Heart left ventricle (tissue), 13 donors: ENCODE results near the gene SCN8A.

Experiments used
- CTCF ChIP-seq, 12 donors: fragments of 200-600 bp; sonication (generic) in 4 of 12; IDR thresholded peaks; one replicate each; pipeline versions ENCODE4 v1.5.0 to v1.8.0; 2018 to 2022; ENCODE audit warnings: antibody characterized with exemption in 12 of 12, mild to moderate bottlenecking in 5 of 12
- POLR2A ChIP-seq, 2 donors: fragments of 450-650 bp; IDR thresholded peaks; one replicate each; pipeline ENCODE4 v1.6.1; 2017; ENCODE audit warnings: antibody characterized with exemption in 2 of 2, mild to moderate bottlenecking in 2 of 2, moderate library complexity in 2 of 2
- donor health status: ischemic (EF 13 %, LVEDD 7.1; RV severe dilation, severe dysfunction).
- donor health status: DM: no; HTN: yes; CAD: no.
- donor health status: DM: no; HTN: no; CAD: no.
- donor health status: ischemic (EF 25% LVEDD 6.9; RV normal size, moderate dysfunction).
- donor health status: ischemic (EF 25% LVEDD 5.7; RV mildly dilated, moderate dysfunction).
- donor health status: ischemic (EF 35%, LVEDD 5.7; RV mildly dilated, moderate dysfunction).
- donor health status: nonischemic (EF 11% LVEDD 7.7; RV severe dilation, severe dysfunction).
- donor health status: DM: yes; HTN: yes; CAD: no.
- donor health status: PGD.
- donor health status: ischemic (EF 29% LVEDD 5.4; RV normal size, mild dysfunction).
- donor health status: nonischemic (EF 23%, LVEDD 6.1; RV moderate dilation, normal function).

DNA sequence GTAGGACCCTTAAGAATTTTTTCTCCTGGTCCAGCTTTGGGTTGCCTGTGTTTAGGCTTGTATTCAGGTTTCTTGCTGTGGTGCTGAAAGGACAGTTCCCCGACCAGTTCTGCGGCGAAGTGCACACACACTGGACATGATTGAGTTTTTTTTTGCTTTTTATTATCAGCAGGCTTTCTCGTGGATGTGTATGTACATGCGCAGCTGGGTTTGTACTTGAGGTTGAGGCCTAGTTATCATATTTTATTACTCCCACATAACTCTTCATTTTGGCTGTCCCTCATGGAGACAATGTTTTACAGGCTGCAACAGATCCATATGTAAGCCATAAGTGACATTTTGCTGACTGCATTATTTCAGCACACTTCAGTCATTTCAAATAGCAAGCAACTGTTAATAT lies 2.5 kb downstream of the SCN8A start:
- TF ChIP-seq CTCF (IDR thresholded peaks at IDR 0.05) (no peak), POLR2A (IDR thresholded peaks at IDR 0.05) (no peak)
